Keratinocyte (primary cell): Measurements from ENCODE around the gene CHI3L2. TPM values are rescaled to one million over a fixed set of nuclear protein-coding genes. Genes with fewer than 3 reads are reported as not detected.

Experiments used
- DNase-seq: peaks from one replicate; pipeline ENCODE4 v3.0.0-alpha.2; 2011; ENCODE audit warnings: low read depth, missing footprints, low spot score
- FAIRE-seq: peaks from 2 replicates; lab custom pipeline; 2011; peaks lifted over from hg19 to GRCh38; lab: Jason Lieb, UNC
- H2AFZ ChIP-seq: 2 replicates; pipeline ENCODE4 v1.6.0; 2012; ENCODE audit warnings: low read length, control low read depth, inconsistent platforms; ENCODE audit not compliant: control insufficient read depth
- H3K27ac ChIP-seq: 2 replicates; pipeline ENCODE4 v1.5.1; 2011; ENCODE audit warnings: low read length; ENCODE audit not compliant: control insufficient read depth, insufficient read depth
- H3K27me3 ChIP-seq: 3 replicates; pipeline ENCODE4 v1.6.0; 2011; ENCODE audit warnings: low read length; ENCODE audit not compliant: control insufficient read depth, insufficient read depth; ENCODE audit errors: extremely low read depth
- H3K36me3 ChIP-seq, 2 experiments: 2 replicates in 1 of 2; 3 replicates in 1 of 2; pipeline ENCODE4 v1.5.1; 2011; ENCODE audit warnings: low read length in 2 of 2, mild to moderate bottlenecking in 1 of 2; ENCODE audit not compliant: control insufficient read depth in 2 of 2, insufficient read depth in 2 of 2; ENCODE audit errors: extremely low read depth in 1 of 2
- H3K4me1 ChIP-seq: 3 replicates; pipeline ENCODE4 v1.5.1; 2011; ENCODE audit warnings: low read length; ENCODE audit not compliant: control insufficient read depth, insufficient read depth; ENCODE audit errors: extremely low read depth
- H3K4me2 ChIP-seq: 3 replicates; pipeline ENCODE4 v1.6.0; 2011; ENCODE audit warnings: low read depth, low read length; ENCODE audit not compliant: control insufficient read depth, insufficient read depth; ENCODE audit errors: extremely low read depth
- H3K4me3 ChIP-seq, 3 experiments: fragments of 200-600 bp in 1 of 3; sonication (generic) in 1 of 3; 2 replicates in 2 of 3; 3 replicates in 1 of 3; pipeline ENCODE4 v1.5.1; 2011 to 2016; ENCODE audit warnings: low read length in 3 of 3, mild to moderate bottlenecking in 3 of 3, control low read depth in 2 of 3, inconsistent platforms in 1 of 3, low read depth in 1 of 3, mixed read lengths in 1 of 3, mixed run types in 1 of 3, moderate library complexity in 1 of 3; ENCODE audit not compliant: control insufficient read depth in 2 of 3, insufficient read depth in 2 of 3; ENCODE audit errors: extremely low read depth in 1 of 3
- H3K79me2 ChIP-seq: 2 replicates; pipeline ENCODE4 v1.6.0; 2012; ENCODE audit warnings: low read length; ENCODE audit not compliant: control insufficient read depth, insufficient read depth
- H3K9ac ChIP-seq: 3 replicates; pipeline ENCODE4 v1.6.0; 2011; ENCODE audit warnings: low read length; ENCODE audit not compliant: control insufficient read depth, insufficient read depth; ENCODE audit errors: extremely low read depth
- H3K9me1 ChIP-seq: 3 replicates; pipeline ENCODE4 v1.6.0; 2011; ENCODE audit warnings: low read length; ENCODE audit not compliant: control insufficient read depth, insufficient read depth; ENCODE audit errors: extremely low read depth
- H3K9me3 ChIP-seq: 2 replicates; pipeline ENCODE4 v1.5.1; 2012; ENCODE audit warnings: low read depth, low read length; ENCODE audit not compliant: control insufficient read depth
- H4K20me1 ChIP-seq: 3 replicates; pipeline ENCODE4 v1.6.0; 2011; ENCODE audit warnings: low read length; ENCODE audit not compliant: control insufficient read depth, insufficient read depth; ENCODE audit errors: extremely low read depth
- EZH2 ChIP-seq: IDR thresholded peaks from one replicate; pipeline ENCODE4 v1.6.1; 2012; ENCODE audit warnings: inconsistent platforms, mild to moderate bottlenecking, low read length, moderate library complexity
- dilution Hi-C: fragments of 300-500 bp; cut with MboI; formaldehyde crosslinking; loops from one replicate; pipeline ENCODE4 v1.7.0; 2020; ENCODE audit warnings: low sequenced_read_pairs; ENCODE audit not compliant: extremely low pct_ligation_motif_present
- polyA minus RNA-seq, 3 experiments: library from RNA; depleted of rRNA, polyadenylated mRNA; stranded (reverse); fragments of >200 nt; gene quantifications; 1 replicate in 1 of 3; 2 replicates in 1 of 3; 3 replicates in 1 of 3; pipeline ENCODE4 v1.2.3, GENCODE V29; 2011
- polyA plus RNA-seq, 5 experiments: library from polyadenylated mRNA; depleted of rRNA in 3 of 5; stranded (reverse) in 3 of 5; stranded (forward) in 1 of 5; unstranded in 1 of 5; fragments of >200 nt; gene quantifications; 1 replicate in 1 of 5; 2 replicates in 3 of 5; 3 replicates in 1 of 5; pipeline versions ENCODE4 v1.2.1 to v1.2.3, GENCODE V29; 2011 to 2012; ENCODE audit warnings: missing spikeins in 2 of 5, low read depth in 1 of 5, low replicate concordance in 1 of 5
- TF ChIP-seq, protein P1 (sequence below), 3 experiments: IDR thresholded peaks in 1 of 3; conservative IDR thresholded peaks in 1 of 3; optimal IDR thresholded peaks in 1 of 3; 2 replicates in 2 of 3; 3 replicates in 1 of 3; pipeline versions ENCODE3 to v1.5.1; 2011; ENCODE audit warnings: low read length in 3 of 3, mild to moderate bottlenecking in 3 of 3, moderate library complexity in 2 of 3, control low read depth in 1 of 3, inconsistent platforms in 1 of 3; ENCODE audit not compliant: insufficient read depth in 2 of 3; ENCODE audit errors: extremely low read depth in 1 of 3

The CHI3L2 gene, protein sequence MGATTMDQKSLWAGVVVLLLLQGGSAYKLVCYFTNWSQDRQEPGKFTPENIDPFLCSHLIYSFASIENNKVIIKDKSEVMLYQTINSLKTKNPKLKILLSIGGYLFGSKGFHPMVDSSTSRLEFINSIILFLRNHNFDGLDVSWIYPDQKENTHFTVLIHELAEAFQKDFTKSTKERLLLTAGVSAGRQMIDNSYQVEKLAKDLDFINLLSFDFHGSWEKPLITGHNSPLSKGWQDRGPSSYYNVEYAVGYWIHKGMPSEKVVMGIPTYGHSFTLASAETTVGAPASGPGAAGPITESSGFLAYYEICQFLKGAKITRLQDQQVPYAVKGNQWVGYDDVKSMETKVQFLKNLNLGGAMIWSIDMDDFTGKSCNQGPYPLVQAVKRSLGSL
- polyA plus RNA-seq (1.0 to 2.5 TPM (median 2.4 TPM) in 3 replicates), polyA minus RNA-seq (0.89 to 1.1 TPM in 2 of 3 replicates, not detected in the other)
- polyA plus RNA-seq (2011; ENCODE audit: low read depth): 1.1 TPM
- 2.7 and 3.9 TPM in 2 replicates for polyA plus RNA-seq (2011; cell fraction: cytosol; rRNA removed)
- 2.4 and 2.7 TPM in 2 replicates for polyA plus RNA-seq (2011; cell fraction: nucleus; rRNA removed)
- 1.2 and 3.2 TPM in 2 replicates for polyA plus RNA-seq (2012; ENCODE audit: low replicate concordance)
- not detected for polyA minus RNA-seq (2011; cell fraction: cytosol; rRNA and poly(A)+ RNA removed)
- 0.63 and 2.6 TPM in 2 replicates for polyA minus RNA-seq (2011; cell fraction: nucleus; rRNA and poly(A)+ RNA removed)

DNA sequence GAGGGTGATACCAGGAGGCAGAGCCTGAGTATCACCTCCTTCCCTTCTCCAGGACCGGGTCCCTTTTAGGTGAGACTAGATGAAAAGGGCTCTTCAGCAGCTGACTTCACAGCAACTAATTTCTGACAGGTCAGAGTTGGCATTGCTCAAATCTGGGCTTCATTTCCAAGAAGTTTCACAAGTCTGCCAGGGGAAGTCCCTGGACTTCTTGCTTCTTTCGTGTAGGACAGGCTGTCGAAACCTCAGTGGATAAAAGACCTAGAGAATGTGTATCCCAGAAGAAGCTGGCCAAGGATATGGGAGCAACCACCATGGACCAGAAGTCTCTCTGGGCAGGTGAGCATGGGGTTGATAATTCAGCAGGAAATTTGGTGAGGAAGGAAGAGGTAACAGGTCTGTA lies at the start of gene CHI3L2:
Gene CHI3L2, plus strand, starts transcription at position 280 of the 400 bp plus-strand sequence. Its CDS starts 17 bp downstream, at position 297.
- Histone ChIP-seq H3K4me3 (no peak within 1 kb of the TSS), H3K27ac (peak within 1 kb of the TSS; percentile 47), H2AFZ (no peak within 1 kb of the TSS), H4K20me1 (no peaks in the 10 kb centered on the region), H3K36me3 (no peaks in the 10 kb centered on the region), H3K9ac (peak within 1 kb of the TSS; percentile 16), H3K27me3 (no peaks in the 10 kb centered on the region), H3K4me2 (peak within 1 kb of the TSS; percentile 3), H3K79me2 (no peaks in the 10 kb centered on the region), H3K9me3 (no peaks in the 10 kb centered on the region), H3K9me1 (no peaks in the 10 kb centered on the region), H3K4me1 (peaks cover 21% of the 10 kb centered on the region)
- no peak for FAIRE-seq
- DNase-seq: no peak
- dilution Hi-C loops: no loop called here
- no peak for TF ChIP-seq EZH2
- TF ChIP-seq, protein P1, sequence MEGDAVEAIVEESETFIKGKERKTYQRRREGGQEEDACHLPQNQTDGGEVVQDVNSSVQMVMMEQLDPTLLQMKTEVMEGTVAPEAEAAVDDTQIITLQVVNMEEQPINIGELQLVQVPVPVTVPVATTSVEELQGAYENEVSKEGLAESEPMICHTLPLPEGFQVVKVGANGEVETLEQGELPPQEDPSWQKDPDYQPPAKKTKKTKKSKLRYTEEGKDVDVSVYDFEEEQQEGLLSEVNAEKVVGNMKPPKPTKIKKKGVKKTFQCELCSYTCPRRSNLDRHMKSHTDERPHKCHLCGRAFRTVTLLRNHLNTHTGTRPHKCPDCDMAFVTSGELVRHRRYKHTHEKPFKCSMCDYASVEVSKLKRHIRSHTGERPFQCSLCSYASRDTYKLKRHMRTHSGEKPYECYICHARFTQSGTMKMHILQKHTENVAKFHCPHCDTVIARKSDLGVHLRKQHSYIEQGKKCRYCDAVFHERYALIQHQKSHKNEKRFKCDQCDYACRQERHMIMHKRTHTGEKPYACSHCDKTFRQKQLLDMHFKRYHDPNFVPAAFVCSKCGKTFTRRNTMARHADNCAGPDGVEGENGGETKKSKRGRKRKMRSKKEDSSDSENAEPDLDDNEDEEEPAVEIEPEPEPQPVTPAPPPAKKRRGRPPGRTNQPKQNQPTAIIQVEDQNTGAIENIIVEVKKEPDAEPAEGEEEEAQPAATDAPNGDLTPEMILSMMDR (optimal IDR thresholded peaks at IDR 0.05 in 1 of 3, IDR thresholded peaks at IDR 0.05 in 1 of 3, conservative IDR thresholded peaks at IDR 0.05 in 1 of 3; ENCODE audit: extremely low read depth in 1 of 3, insufficient read depth in 2 of 3, low read length in 3 of 3): no peak

- FAIRE-seq: no peak
Observed at GRCh38 chr1:111179968-111180533, 47.5 kb upstream of the CHI3L2 start.

More at GRCh38 chr1:111179968-111180533, 47.5 kb upstream of the CHI3L2 start:
- H3K4me2 ChIP-seq: no peak overlapping the region
- H3K36me3 ChIP-seq: peaks cover 0 to 18% of the 10 kb centered on the region in 2 experiments
- H2AFZ ChIP-seq: no peak overlapping the region
- H3K9me1 ChIP-seq: no peaks in the 10 kb centered on the region
- TF ChIP-seq EZH2: no peak
- TF ChIP-seq, protein P1 (optimal IDR thresholded peaks at IDR 0.05 in 1 of 3, IDR thresholded peaks at IDR 0.05 in 1 of 3, conservative IDR thresholded peaks at IDR 0.05 in 1 of 3; ENCODE audit: extremely low read depth in 1 of 3, insufficient read depth in 2 of 3, low read length in 3 of 3): no peak
- dilution Hi-C loops: no loop called here
- no peak overlapping the region for H3K9ac ChIP-seq
- H3K4me1 ChIP-seq: peaks cover 6% of the 10 kb centered on the region
- H4K20me1 ChIP-seq: no peaks in the 10 kb centered on the region
- no peak for DNase-seq
- no peaks in the 10 kb centered on the region for H3K27me3 ChIP-seq
- H3K79me2 ChIP-seq: no peaks in the 10 kb centered on the region
- H3K4me3 ChIP-seq: no peak overlapping the region
- H3K27ac ChIP-seq: no peak overlapping the region
- no peaks in the 10 kb centered on the region for H3K9me3 ChIP-seq
